GM23338 (cell line): ENCODE measurements around the gene ADD1. TPM values are rescaled to one million over a fixed set of nuclear protein-coding genes. Genes with fewer than 3 reads are reported as not detected.

ENCODE experiments used
- ATAC-seq: fragments of 200-7000 bp; cut with Tn5 transposase; 3 replicates; pipeline ENCODE4 v1.9.1; 2020
- DNase-seq: peaks from one replicate; pipeline ENCODE4 v3.0.0-alpha.2; 2015; ENCODE audit warnings: low spot score
- H2AFZ ChIP-seq: fragments of 200-600 bp; sonication (generic); 2 replicates; pipeline ENCODE4 v1.8.0; 2016; ENCODE audit warnings: antibody characterized with exemption, mild to moderate bottlenecking, moderate library complexity
- H3F3A ChIP-seq: fragments of 200-600 bp; sonication (generic); replicated peaks from 2 replicates; pipeline ENCODE4 v1.8.0; 2017; ENCODE audit warnings: antibody characterized with exemption, mixed run types, low read depth
- H3K27ac ChIP-seq: fragments of 200-600 bp; sonication (generic); 2 replicates; pipeline ENCODE4 v1.6.1; 2016; ENCODE audit warnings: low read depth
- H3K27me3 ChIP-seq: fragments of 200-600 bp; sonication (generic); 2 replicates; pipeline ENCODE4 v1.8.0; 2016; ENCODE audit warnings: mild to moderate bottlenecking, mixed run types, moderate library complexity; ENCODE audit not compliant: insufficient read depth
- H3K36me3 ChIP-seq: fragments of 200-600 bp; sonication (generic); 2 replicates; pipeline ENCODE4 v1.8.0; 2016; ENCODE audit warnings: mild to moderate bottlenecking; ENCODE audit not compliant: insufficient read depth
- H3K4me1 ChIP-seq: fragments of 200-600 bp; sonication (generic); 2 replicates; pipeline ENCODE4 v1.8.0; 2016; ENCODE audit warnings: mild to moderate bottlenecking, moderate library complexity; ENCODE audit not compliant: insufficient read depth
- H3K4me2 ChIP-seq: fragments of 200-600 bp; sonication (generic); 2 replicates; pipeline ENCODE4 v1.7.1; 2017; ENCODE audit warnings: mixed run types
- H3K4me3 ChIP-seq: fragments of 200-600 bp; sonication (generic); 2 replicates; pipeline ENCODE4 v1.6.1; 2016; ENCODE audit warnings: mixed run types
- H3K79me2 ChIP-seq: fragments of 200-600 bp; sonication (generic); replicated peaks from 2 replicates; pipeline ENCODE4 v1.8.0; 2017; ENCODE audit warnings: mild to moderate bottlenecking; ENCODE audit not compliant: insufficient read depth
- H3K9me2 ChIP-seq: fragments of 200-600 bp; sonication (generic); 2 replicates; pipeline ENCODE4 v1.8.0; 2017; ENCODE audit not compliant: insufficient read depth
- H4K20me1 ChIP-seq: fragments of 200-600 bp; sonication (generic); replicated peaks from 2 replicates; pipeline ENCODE4 v1.8.0; 2017; ENCODE audit warnings: mild to moderate bottlenecking; ENCODE audit not compliant: insufficient read depth
- H3K27ac Mint-ChIP-seq: 2 replicates; pipeline ENCODE4 v1.8.0; 2020; ENCODE audit warnings: inconsistent platforms, mild to moderate bottlenecking, moderate library complexity, mixed read lengths
- H3K27me3 Mint-ChIP-seq: 3 replicates; pipeline ENCODE4 v1.8.0; 2022; ENCODE audit warnings: low read depth, mild to moderate bottlenecking, moderate library complexity, mixed read lengths, inconsistent platforms; ENCODE audit not compliant: insufficient read depth, poor library complexity
- H3K36me3 Mint-ChIP-seq: 3 replicates; pipeline ENCODE4 v1.8.0; 2021; ENCODE audit warnings: low read depth, mild to moderate bottlenecking, inconsistent platforms, moderate library complexity, mixed read lengths
- H3K4me1 Mint-ChIP-seq: 3 replicates; pipeline ENCODE4 v1.8.0; 2020; ENCODE audit warnings: mild to moderate bottlenecking, inconsistent platforms, mixed read lengths
- H3K4me3 Mint-ChIP-seq: 3 replicates; pipeline ENCODE4 v1.8.0; 2021; ENCODE audit warnings: moderate library complexity, mild to moderate bottlenecking, inconsistent platforms, mixed read lengths
- H3K9me3 Mint-ChIP-seq: 3 replicates; pipeline ENCODE4 v1.8.0; 2020; ENCODE audit warnings: moderate library complexity, mild to moderate bottlenecking, inconsistent platforms, mixed read lengths
- CREB1 ChIP-seq: fragments of 250-450 bp; sonication (Bioruptor Pico); IDR thresholded peaks from 2 replicates; pipeline ENCODE4 v1.5.0; 2020; ENCODE audit warnings: low read depth, mild to moderate bottlenecking, moderate library complexity
- CTCF ChIP-seq, 2 experiments: fragments of 200-600 bp in 1 of 2; sonication (generic) in 1 of 2; conservative IDR thresholded peaks; 2 replicates each; pipeline versions ENCODE4 v1.5.1 to v1.6.1; 2016 to 2017; ENCODE audit warnings: antibody characterized with exemption in 2 of 2, low read depth in 2 of 2, mild to moderate bottlenecking in 2 of 2, moderate library complexity in 1 of 2
- ETS1 ChIP-seq: IDR thresholded peaks from 2 replicates; pipeline ENCODE4 v1.6.1; 2016; ENCODE audit warnings: antibody characterized with exemption
- EZH2 ChIP-seq: fragments of 200-600 bp; sonication (generic); IDR thresholded peaks from one replicate; pipeline ENCODE4 v1.8.0; 2017; ENCODE audit warnings: antibody characterized with exemption, mild to moderate bottlenecking, low read depth; ENCODE audit not compliant: unreplicated experiment
- EZH2phosphoT487 ChIP-seq: fragments of 200-600 bp; sonication (generic); IDR thresholded peaks from one replicate; pipeline ENCODE4 v1.8.1; 2018; ENCODE audit warnings: antibody characterized with exemption; ENCODE audit not compliant: unreplicated experiment
- JUNB ChIP-seq: IDR thresholded peaks from one replicate; pipeline ENCODE4 v1.6.1; 2016; ENCODE audit warnings: antibody characterized with exemption; ENCODE audit not compliant: unreplicated experiment
- NANOG ChIP-seq: IDR thresholded peaks from 2 replicates; pipeline ENCODE4 v1.6.1; 2016; ENCODE audit warnings: antibody characterized with exemption, borderline replicate concordance
- POLR2AphosphoS5 ChIP-seq: IDR thresholded peaks from 2 replicates; pipeline ENCODE4 v1.6.1; 2016; ENCODE audit warnings: antibody characterized with exemption, low read depth
- REST ChIP-seq: IDR thresholded peaks from one replicate; pipeline ENCODE4 v1.6.1; 2018; ENCODE audit warnings: antibody characterized with exemption; ENCODE audit not compliant: unreplicated experiment
- STAT1 ChIP-seq: IDR thresholded peaks from one replicate; pipeline ENCODE4 v1.6.1; 2016; ENCODE audit warnings: antibody characterized with exemption; ENCODE audit not compliant: unreplicated experiment
- ZNF114 ChIP-seq: fragments of 250-450 bp; sonication (Bioruptor Pico); IDR thresholded peaks from 2 replicates; pipeline ENCODE4 v1.5.0; 2020; ENCODE audit warnings: mild to moderate bottlenecking, moderate library complexity
- ZNF331 ChIP-seq: fragments of 250-450 bp; sonication (Bioruptor Pico); IDR thresholded peaks from 2 replicates; pipeline ENCODE4 v1.5.0; 2020; ENCODE audit warnings: low read depth, mild to moderate bottlenecking, moderate library complexity
- polyA plus RNA-seq: library from polyadenylated mRNA; unstranded; fragments of >200 nt; fragmentation: Nextera tagmentation; extraction: Ambion mirVana; gene quantifications from 2 replicates; pipeline ENCODE4 v1.2.1, GENCODE V29; 2016
- total RNA-seq: library from RNA; depleted of rRNA; stranded (reverse); fragments of >200 nt; shearing (Covaris generic); gene quantifications from 2 replicates; pipeline ENCODE4 v1.2.3, GENCODE V29; 2014

ADD1 gene
- total and polyA plus RNA-seq, 2 experiments from 2014 or later = 126 to 144 TPM

GRCh38 chr4:2900741-2901140, 57.1 kb downstream of the ADD1 start (continued):
- TF ChIP-seq ETS1 = no peak
- TF ChIP-seq EZH2 = no peak
- no peak for TF ChIP-seq NANOG
- no peak for TF ChIP-seq POLR2AphosphoS5
- TF ChIP-seq ZNF331 (CRISPR knock-in tag) = no peak

GRCh38 chr4:2901186-2901585, 57.5 kb downstream of the ADD1 start:
- H3K27me3 ChIP-seq = no peaks in the 10 kb centered on the region
- no peak overlapping the region for H3K4me3 Mint-ChIP-seq
- peaks cover 68% of the 10 kb centered on the region for H3K36me3 Mint-ChIP-seq
- H3K9me3 Mint-ChIP-seq = no peaks in the 10 kb centered on the region
- H3K27me3 Mint-ChIP-seq = peaks cover 2% of the 10 kb centered on the region
- H2AFZ ChIP-seq = no peak overlapping the region
- no peaks in the 10 kb centered on the region for H3K79me2 ChIP-seq
- no peak overlapping the region for H3K27ac Mint-ChIP-seq
- no peak overlapping the region for H3K4me3 ChIP-seq
- no peaks in the 10 kb centered on the region for H3K4me1 ChIP-seq
- H3K9me2 ChIP-seq = 0 out of 2 replicates have a peak, but pooled peaks cover 3% of the 10 kb centered on the region
- H3K36me3 ChIP-seq = peaks cover 38% of the 10 kb centered on the region
- 0 out of 2 replicates have a peak, but pooled peaks cover 2% of the 10 kb centered on the region for H3F3A ChIP-seq
- H3K27ac ChIP-seq = no peak overlapping the region
- peaks cover 9% of the 10 kb centered on the region for H4K20me1 ChIP-seq
- ATAC-seq (no peak), DNase-seq (no peak)
- no peaks in the 10 kb centered on the region for H3K4me1 Mint-ChIP-seq
- H3K4me2 ChIP-seq = no peak overlapping the region
- no peak for TF ChIP-seq REST
- TF ChIP-seq CREB1 (CRISPR knock-in tag) = no peak
- no peak for TF ChIP-seq ZNF114
- TF ChIP-seq EZH2phosphoT487 = no peak
- no peak for TF ChIP-seq ETS1
- no peak for TF ChIP-seq EZH2
- no peak for TF ChIP-seq STAT1
- no peak for TF ChIP-seq CTCF (conservative IDR thresholded peaks at IDR 0.05; ENCODE audit: low read depth in 2 of 2)
- TF ChIP-seq NANOG = no peak
- TF ChIP-seq ZNF331 (CRISPR knock-in tag) = no peak
- no peak for TF ChIP-seq JUNB
- no peak for TF ChIP-seq POLR2AphosphoS5
